Common myeloid progenitor, CD34-positive (primary cell): Measurements from ENCODE around the gene IGDCC3. TPM values are rescaled to one million over a fixed set of nuclear protein-coding genes. Genes with fewer than 3 reads are reported as not detected.

Source experiments
- CTCF ChIA-PET: fragments of 350-600 bp; sonication (Branson Sonifier 250); formaldehyde crosslinking; loops from one replicate; lab custom pipeline; 2021; ENCODE audit warnings: antibody characterized with exemption; lab: Charles Lee
- POLR2A ChIA-PET: fragments of 350-600 bp; sonication (Branson Sonifier 250); formaldehyde crosslinking; loops from one replicate; lab custom pipeline; 2021; ENCODE audit warnings: antibody characterized with exemption; lab: Charles Lee
- DNase-seq, 3 donors: peaks; one replicate each; pipeline versions ENCODE4 v3.0.0 to v3.0.0-alpha.2; 2013
- H3K27ac ChIP-seq, 2 experiments: 1 replicate in 1 of 2; 2 replicates in 1 of 2; pipeline ENCODE4 v1.7.0; 2013; ENCODE audit warnings: inconsistent platforms in 2 of 2, low read length in 2 of 2, mild to moderate bottlenecking in 2 of 2, low read depth in 1 of 2, moderate library complexity in 1 of 2; ENCODE audit not compliant: severe bottlenecking in 2 of 2, insufficient read depth in 1 of 2, poor library complexity in 1 of 2
- H3K27me3 ChIP-seq, 5 experiments: replicated peaks in 2 of 5; 1 replicate in 3 of 5; 2 replicates in 2 of 5; pipeline versions ENCODE4 v1.6.1 to v1.7.0; 2013; ENCODE audit warnings: low read length in 4 of 5, mild to moderate bottlenecking in 2 of 5, moderate library complexity in 2 of 5, inconsistent platforms in 1 of 5; ENCODE audit not compliant: insufficient read depth in 5 of 5, control insufficient read depth in 4 of 5
- H3K36me3 ChIP-seq, 4 experiments: 1 replicate in 2 of 4; 2 replicates in 2 of 4; pipeline versions ENCODE4 v1.6.1 to v1.7.0; 2013; ENCODE audit warnings: low read length in 3 of 4, control low read depth in 1 of 4, mild to moderate bottlenecking in 1 of 4; ENCODE audit not compliant: control insufficient read depth in 4 of 4, insufficient read depth in 4 of 4
- H3K4me1 ChIP-seq, 4 experiments: 1 replicate in 3 of 4; 2 replicates in 1 of 4; pipeline versions ENCODE4 v1.6.1 to v1.7.1; 2013; ENCODE audit warnings: low read length in 3 of 4, mild to moderate bottlenecking in 3 of 4, control low read depth in 1 of 4, inconsistent platforms in 1 of 4, moderate library complexity in 1 of 4; ENCODE audit not compliant: control insufficient read depth in 4 of 4, insufficient read depth in 4 of 4; ENCODE audit errors: control extremely low read depth in 1 of 4
- H3K4me3 ChIP-seq, 7 experiments: 1 replicate in 4 of 7; 2 replicates in 3 of 7; pipeline versions ENCODE4 v1.5.1 to v1.7.0; 2013; ENCODE audit warnings: mild to moderate bottlenecking in 7 of 7, low read length in 6 of 7, moderate library complexity in 6 of 7, inconsistent platforms in 2 of 7, low read depth in 2 of 7, control low read depth in 1 of 7; ENCODE audit not compliant: insufficient read depth in 4 of 7, control insufficient read depth in 1 of 7; ENCODE audit errors: extremely low read depth in 1 of 7
- H3K9me3 ChIP-seq, 5 experiments: 1 replicate in 4 of 5; 2 replicates in 1 of 5; pipeline versions ENCODE4 v1.6.1 to v1.7.1; 2013; ENCODE audit warnings: low read length in 4 of 5, mild to moderate bottlenecking in 2 of 5, inconsistent platforms in 1 of 5, low read depth in 1 of 5, moderate library complexity in 1 of 5; ENCODE audit not compliant: control insufficient read depth in 4 of 5, insufficient read depth in 2 of 5; ENCODE audit errors: control extremely low read depth in 1 of 5
- WGBS: methylation state at CpG from one replicate; pipeline ENCODE4 v1.1.5; 2013; ENCODE audit not compliant: insufficient coverage; 5-methylcytosine and 5-hydroxymethylcytosine counted together
- polyA plus RNA-seq: library from polyadenylated mRNA; unstranded; fragments of 120-200 nt; gene quantifications from one replicate; pipeline ENCODE4 v1.2.1, GENCODE V29; 2013

The IGDCC3 gene
- polyA plus RNA-seq = not detected

DNA sequence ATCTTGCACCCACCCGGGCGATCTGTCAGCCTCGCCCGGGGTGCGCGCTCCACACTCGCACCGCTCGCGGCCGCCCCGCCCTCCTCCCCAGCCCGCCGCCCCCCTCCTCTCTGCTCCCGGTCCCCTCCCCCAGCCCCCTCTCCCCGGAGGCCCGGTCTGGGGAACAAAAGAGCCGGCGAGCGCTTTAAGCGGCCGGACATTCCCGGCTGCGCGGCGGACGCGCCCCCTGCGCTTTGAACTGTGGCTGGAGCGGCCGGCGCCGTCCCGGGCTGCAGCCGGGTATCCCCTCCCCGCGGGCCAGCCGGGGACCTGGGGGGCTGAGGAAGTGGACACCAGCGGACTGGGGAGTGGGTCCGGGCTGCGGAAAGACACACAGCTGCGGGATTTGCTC, at the start of gene IGDCC3:
IGDCC3 (minus strand) TSS at position 27 of the 391 bp plus-strand sequence. CDS start 214 bp downstream, outside the sequence.
- ChIA-PET POLR2A (no interaction called here), CTCF (interaction anchor here (1.0 to 20.5 kb wide), 6 partner anchors 9 to 78 kb away, joined by 3 to 416 read pairs (median 3); no protein-coding TSS in a partner anchor)
- peaks cover 19 to 80% (median 37%) of the 10 kb centered on the region in 5 experiments for H3K27me3 ChIP-seq
- H3K4me3 ChIP-seq = peak within 1 kb of the TSS; percentile 29 to 74 (median 62)
- WGBS = 0% methylated on average over 9 of the region's 42 CpGs
- no peaks in the 10 kb centered on the region for H3K36me3 ChIP-seq
- no peak for DNase-seq
- H3K9me3 ChIP-seq = no peaks in the 10 kb centered on the region
- H3K4me1 ChIP-seq = peaks cover 0 to 22% (median 14%) of the 10 kb centered on the region in 4 experiments
- H3K27ac ChIP-seq = no peak within 1 kb of the TSS

DNA sequence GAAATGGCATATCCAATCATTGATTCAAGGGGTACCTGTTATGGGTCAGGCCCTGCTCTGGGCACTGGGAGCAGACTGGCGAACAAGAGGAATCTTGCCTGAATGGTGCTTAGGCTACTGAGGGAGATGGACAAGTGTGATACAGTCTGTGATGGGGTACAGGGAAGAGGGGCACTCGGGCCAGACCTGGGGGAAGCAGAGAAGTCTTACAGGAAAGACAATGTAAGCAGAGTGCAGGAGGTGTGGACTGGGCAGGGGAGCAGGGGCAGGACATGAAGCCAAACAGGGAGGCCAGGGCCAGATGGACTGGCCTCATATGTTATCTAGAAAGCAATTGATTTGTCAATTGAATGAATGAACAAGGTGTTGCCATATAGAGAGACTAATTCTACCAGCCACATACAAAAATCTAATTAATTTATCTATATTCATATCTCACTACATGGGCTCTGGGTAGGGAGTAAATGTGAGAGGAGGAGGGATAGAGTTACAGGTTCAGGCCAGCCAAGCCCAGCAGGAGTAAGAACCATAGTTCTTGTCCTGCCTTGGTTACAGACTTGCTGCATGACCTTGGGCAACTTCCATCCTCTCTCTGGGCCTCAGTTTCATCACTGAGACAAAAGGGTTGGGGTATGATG, 48.5 kb upstream of the IGDCC3 start:
- H3K36me3 ChIP-seq = no peaks in the 10 kb centered on the region
- 91% methylated on average over 2 of the region's 2 CpGs for WGBS
- no peaks in the 10 kb centered on the region for H3K9me3 ChIP-seq
- ChIA-PET POLR2A (no interaction called here), CTCF (interaction anchor here (0.9 kb wide), 1 partner anchor 19 kb away, joined by 3 read pairs; no protein-coding TSS in a partner anchor)
- peaks cover 8 to 34% (median 12%) of the 10 kb centered on the region in 5 experiments for H3K27me3 ChIP-seq
- no peak for DNase-seq
- H3K4me1 ChIP-seq = peaks cover 0 to 16% (median 14%) of the 10 kb centered on the region in 4 experiments
- H3K27ac ChIP-seq = no peak overlapping the region
- H3K4me3 ChIP-seq = no peak overlapping the region

DNA sequence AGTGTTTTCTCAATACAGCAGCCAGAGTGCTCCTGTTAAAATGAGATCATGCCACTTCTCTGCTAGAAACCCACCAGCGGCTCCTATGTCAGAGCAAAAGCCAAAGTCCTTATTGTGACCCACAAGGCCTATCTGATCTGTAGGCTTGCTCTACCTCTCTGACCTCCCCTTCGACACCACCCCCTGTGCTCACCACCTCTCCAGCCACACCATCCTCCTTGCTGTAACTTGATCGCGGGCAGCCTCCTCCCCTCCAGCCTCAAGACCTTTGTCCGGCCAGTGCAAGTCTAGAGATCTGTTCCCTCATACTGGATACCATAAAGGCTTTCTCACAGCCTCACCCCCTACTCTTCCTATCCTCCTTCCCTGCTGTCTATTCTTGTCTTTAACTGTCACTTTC, 46.9 kb upstream of the IGDCC3 start:
- peaks cover 10 to 48% (median 23%) of the 10 kb centered on the region in 5 experiments for H3K27me3 ChIP-seq
- no peaks in the 10 kb centered on the region for H3K9me3 ChIP-seq
- ChIA-PET CTCF (no interaction called here), POLR2A (interaction anchor here (0.7 kb wide), 1 partner anchor 18 kb away, joined by 4 read pairs; no protein-coding TSS in a partner anchor)
- WGBS = 98% methylated on average over 5 of the region's 5 CpGs
- no peaks in the 10 kb centered on the region for H3K36me3 ChIP-seq
- H3K4me1 ChIP-seq = peaks cover 0 to 21% (median 21%) of the 10 kb centered on the region in 4 experiments
- no peak for DNase-seq
- H3K4me3 ChIP-seq = no peak overlapping the region
- no peak overlapping the region for H3K27ac ChIP-seq

DNA sequence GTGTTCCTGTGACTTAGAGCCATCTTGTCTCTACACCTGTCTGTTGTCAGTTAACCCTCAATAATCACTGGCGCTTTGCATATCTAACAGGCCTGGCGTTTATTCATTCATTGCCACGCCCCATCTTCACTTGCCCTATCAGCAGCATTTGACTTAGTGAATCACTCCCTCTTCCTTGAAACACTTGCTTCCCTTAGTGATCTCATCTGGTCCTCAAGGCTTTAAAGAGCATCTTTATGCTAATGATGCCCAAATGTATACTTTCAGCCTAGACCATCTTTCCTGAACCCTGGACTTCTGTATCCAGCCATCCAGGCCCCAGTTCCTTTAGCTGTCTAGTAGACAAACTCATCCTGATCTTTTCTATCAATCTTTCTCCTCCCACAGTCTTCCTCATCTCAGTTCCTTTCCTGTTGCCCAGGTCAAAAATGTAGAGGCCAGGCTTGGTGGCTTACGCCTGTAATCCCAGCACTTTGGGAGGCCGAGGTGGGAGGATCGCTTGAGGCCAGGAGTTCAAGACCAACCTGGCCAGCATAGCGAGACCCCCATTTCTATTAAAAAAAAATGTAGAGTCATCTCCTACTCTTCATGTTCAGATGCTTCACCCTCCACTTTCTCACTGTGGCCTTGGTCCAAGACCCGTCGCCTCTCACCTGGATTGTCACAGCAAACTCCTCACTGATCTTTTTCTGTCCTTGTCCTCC, 46.3 kb upstream of the IGDCC3 start:
- Histone ChIP-seq H3K9me3 (no peaks in the 10 kb centered on the region), H3K27me3 (peaks cover 10 to 53% (median 25%) of the 10 kb centered on the region in 5 experiments), H3K4me1 (peaks cover 0 to 21% (median 21%) of the 10 kb centered on the region in 4 experiments), H3K4me3 (no peak overlapping the region), H3K27ac (no peak overlapping the region), H3K36me3 (no peaks in the 10 kb centered on the region)
- DNase-seq = peak in 1 of 3 donors; percentile 9
- ChIA-PET CTCF (no interaction called here), POLR2A (interaction anchor here (0.6 kb wide), 1 partner anchor 70 kb away, joined by 3 read pairs; no protein-coding TSS in a partner anchor)
- WGBS = 92% methylated on average over 9 of the region's 9 CpGs

DNA sequence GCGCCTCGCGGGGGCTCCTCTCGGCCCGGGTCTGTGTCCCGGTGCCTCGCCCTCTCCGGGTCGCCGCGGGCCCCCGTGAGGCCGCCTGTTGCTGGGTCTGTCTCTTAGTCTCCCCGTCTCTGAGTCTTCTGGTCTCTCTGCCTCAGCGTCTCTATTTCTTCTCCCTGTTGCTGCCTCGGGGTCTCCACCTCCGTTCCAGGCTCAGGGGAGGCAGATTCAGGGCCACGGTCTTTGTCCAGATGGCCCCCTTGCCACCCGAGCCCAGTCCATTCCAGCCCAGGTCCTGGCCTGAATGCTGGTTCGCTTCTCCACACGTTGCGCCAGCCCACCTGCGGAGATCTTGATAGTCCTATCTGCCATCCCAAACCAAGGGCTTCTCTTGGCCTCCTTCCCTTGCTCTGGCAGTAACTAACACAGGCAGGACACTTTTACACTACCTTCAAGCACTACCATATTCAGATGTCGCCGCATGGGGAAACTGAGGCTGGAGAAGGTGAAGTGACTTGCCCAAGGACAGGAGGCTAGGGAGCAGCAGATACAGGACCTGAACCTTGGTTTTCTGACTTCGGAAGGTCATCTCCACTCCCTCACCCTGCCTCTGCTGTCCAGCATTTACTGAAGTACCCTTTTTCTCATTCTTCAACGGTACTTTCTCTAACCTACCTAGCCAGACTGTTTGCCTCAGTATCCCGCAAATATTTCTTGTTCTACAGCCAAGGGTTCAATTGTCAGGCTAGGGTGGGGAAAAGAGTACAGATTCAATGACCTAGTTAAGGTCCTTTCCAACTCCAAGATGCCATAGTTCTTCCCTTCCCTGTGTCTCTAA, 45.6 kb upstream of the IGDCC3 start:
- peaks cover 0 to 21% (median 21%) of the 10 kb centered on the region in 4 experiments for H3K4me1 ChIP-seq
- ChIA-PET POLR2A (interaction anchor here (0.6 kb wide), 1 partner anchor 71 kb away, joined by 3 read pairs; no protein-coding TSS in a partner anchor), CTCF (no interaction called here)
- DNase-seq = no peak
- H3K27me3 ChIP-seq = peaks cover 10 to 60% (median 29%) of the 10 kb centered on the region in 5 experiments
- H3K27ac ChIP-seq = no peak overlapping the region
- H3K4me3 ChIP-seq = peak overlapping the region in 5 of 7 experiments; percentile 8 to 60 (median 44)
- no peaks in the 10 kb centered on the region for H3K9me3 ChIP-seq
- H3K36me3 ChIP-seq = no peaks in the 10 kb centered on the region
- WGBS = 28% methylated on average over 26 of the region's 28 CpGs

DNA sequence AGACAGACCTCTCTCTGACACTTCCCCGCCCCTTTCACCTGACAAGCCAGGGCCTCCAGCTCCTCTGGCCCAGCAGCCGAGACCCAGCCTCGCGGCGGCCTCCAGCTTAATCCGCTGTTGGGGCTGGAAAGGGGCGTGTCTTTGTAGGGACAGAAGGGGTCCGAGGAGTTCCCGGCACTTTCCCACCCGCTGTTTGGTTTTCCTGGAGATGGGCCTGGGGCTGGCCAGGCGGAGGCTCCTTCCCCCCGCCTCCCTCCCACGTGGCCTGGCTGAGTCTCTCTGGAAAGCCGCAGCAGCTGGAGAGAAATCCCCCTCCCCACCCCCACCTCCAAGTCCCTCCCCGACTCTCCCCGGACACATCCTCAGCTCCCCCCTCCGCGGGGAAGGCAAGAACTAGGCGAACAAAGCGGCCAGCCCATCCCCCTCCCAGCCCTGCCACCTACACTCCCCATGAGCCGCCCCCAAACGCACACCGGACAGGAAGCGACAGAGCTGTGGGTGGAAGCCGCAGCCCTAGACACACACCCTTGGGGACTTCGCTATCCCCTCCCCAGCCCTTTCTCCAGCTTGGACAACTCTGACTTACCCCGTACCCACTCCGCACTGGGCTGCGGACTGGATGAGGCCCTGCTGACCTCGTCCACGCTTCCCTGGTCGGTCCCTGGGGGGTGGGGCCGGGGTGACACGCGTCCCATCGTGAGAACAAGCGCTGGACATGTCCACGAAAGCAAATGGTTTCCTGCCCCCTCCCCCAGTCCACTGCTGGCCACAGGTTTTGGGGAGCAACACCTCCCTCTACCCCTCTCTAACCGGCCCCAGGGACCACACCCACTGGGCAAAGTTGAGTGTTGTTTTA, 43.8 kb upstream of the IGDCC3 start:
- 3% methylated on average over 30 of the region's 39 CpGs for WGBS
- peaks cover 10 to 71% (median 29%) of the 10 kb centered on the region in 5 experiments for H3K27me3 ChIP-seq
- POLR2A ChIA-PET = interaction anchor here (0.7 to 1.2 kb wide), 2 partner anchors 16 to 117 kb away, joined by 3 to 6 read pairs; partner anchors contain the start of gene RNU5B-1

More for the DNA sequence above, 43.8 kb upstream of the IGDCC3 start:
- H3K36me3 ChIP-seq = no peaks in the 10 kb centered on the region
- no peak overlapping the region for H3K27ac ChIP-seq
- H3K9me3 ChIP-seq = no peaks in the 10 kb centered on the region
- DNase-seq = peak in 2 of 3 donors; percentile 56 to 64
- peak overlapping the region in 6 of 7 experiments; percentile 38 to 70 (median 65) for H3K4me3 ChIP-seq
- CTCF ChIA-PET = interaction anchor here (0.6 to 2.2 kb wide), 6 partner anchors 9 to 39 kb away, joined by 3 to 6 read pairs (median 4); no protein-coding TSS in a partner anchor
- peaks cover 0 to 21% (median 21%) of the 10 kb centered on the region in 4 experiments for H3K4me1 ChIP-seq
